Loucy (cell line): ENCODE results near the gene DIRAS3.

Experiments
- H2AFZ ChIP-seq: fragments of 200-600 bp; sonication (generic); 2 replicates; pipeline ENCODE4 v1.6.0; 2016; ENCODE audit warnings: antibody characterized with exemption, mild to moderate bottlenecking, low read length, moderate library complexity
- H3F3A ChIP-seq: fragments of 200-600 bp; 2 replicates; pipeline ENCODE4 v1.6.0; 2016; ENCODE audit warnings: antibody characterized with exemption, low read depth, mild to moderate bottlenecking
- H3K27me3 ChIP-seq: fragments of 200-600 bp; sonication (generic); 2 replicates; pipeline ENCODE4 v1.6.1; 2014; ENCODE audit warnings: low read length, mild to moderate bottlenecking; ENCODE audit not compliant: insufficient read depth, poor library complexity, severe bottlenecking
- H3K36me3 ChIP-seq: fragments of 200-600 bp; sonication (generic); 2 replicates; pipeline ENCODE4 v1.6.1; 2016; ENCODE audit warnings: low read length; ENCODE audit not compliant: insufficient read depth
- H3K4me1 ChIP-seq: fragments of 200-600 bp; sonication (generic); 2 replicates; pipeline ENCODE4 v1.5.1; 2014; ENCODE audit warnings: low read length, mild to moderate bottlenecking; ENCODE audit not compliant: insufficient read depth, poor library complexity, severe bottlenecking
- H3K4me2 ChIP-seq: fragments of 200-600 bp; sonication (generic); 2 replicates; pipeline ENCODE4 v1.6.0; 2014; ENCODE audit warnings: antibody characterized with exemption, low read length, low read depth, mild to moderate bottlenecking; ENCODE audit not compliant: poor library complexity, severe bottlenecking
- H3K4me3 ChIP-seq: fragments of 200-600 bp; sonication (generic); 2 replicates; pipeline ENCODE4 v1.5.1; 2014; ENCODE audit warnings: low read length, mild to moderate bottlenecking, mixed read lengths; ENCODE audit not compliant: poor library complexity, severe bottlenecking
- H3K79me2 ChIP-seq: fragments of 200-600 bp; sonication (generic); 2 replicates; pipeline ENCODE4 v1.6.1; 2014; ENCODE audit warnings: low read length; ENCODE audit not compliant: insufficient read depth
- H3K9ac ChIP-seq: fragments of 200-600 bp; sonication (generic); 2 replicates; pipeline ENCODE4 v1.6.0; 2014; ENCODE audit warnings: mild to moderate bottlenecking, low read depth, low read length, moderate library complexity; ENCODE audit not compliant: poor library complexity, severe bottlenecking
- H3K9me2 ChIP-seq: fragments of 200-600 bp; sonication (generic); replicated peaks from 2 replicates; pipeline ENCODE4 v1.6.1; 2016; ENCODE audit warnings: low read depth, low read length, mixed read lengths
- H3K9me3 ChIP-seq: fragments of 200-600 bp; sonication (generic); 2 replicates; pipeline ENCODE4 v1.6.1; 2014; ENCODE audit warnings: mild to moderate bottlenecking, antibody characterized with exemption, low read length, low read depth; ENCODE audit not compliant: insufficient read depth
- H4K20me1 ChIP-seq: fragments of 200-600 bp; sonication (generic); 2 replicates; pipeline ENCODE4 v1.6.0; 2014; ENCODE audit warnings: antibody characterized with exemption, low read length, mild to moderate bottlenecking; ENCODE audit not compliant: insufficient read depth, poor library complexity, severe bottlenecking
- CTCF ChIP-seq: fragments of 200-600 bp; sonication (generic); conservative IDR thresholded peaks from 2 replicates; pipeline ENCODE4 v1.5.1; 2014; ENCODE audit warnings: mild to moderate bottlenecking, antibody characterized with exemption, low read length
- EZH2phosphoT487 ChIP-seq: fragments of 200-600 bp; IDR thresholded peaks from 2 replicates; pipeline ENCODE4 v1.6.1; 2018; ENCODE audit warnings: antibody characterized with exemption, mild to moderate bottlenecking, moderate library complexity, borderline replicate concordance

The DIRAS3 gene

GRCh38 chr1:68043443-68044090 is 6.9 kb downstream of the DIRAS3 start:
- Histone ChIP-seq H3K9ac (no peak overlapping the region), H3F3A (no peaks in the 10 kb centered on the region), H3K27me3 (no peaks in the 10 kb centered on the region), H3K36me3 (no peaks in the 10 kb centered on the region), H3K4me1 (no peaks in the 10 kb centered on the region), H2AFZ (no peak overlapping the region), H3K9me3 (no peaks in the 10 kb centered on the region), H3K9me2 (no peaks in the 10 kb centered on the region), H3K4me3 (no peak overlapping the region), H3K79me2 (no peaks in the 10 kb centered on the region), H4K20me1 (no peaks in the 10 kb centered on the region), H3K4me2 (no peak overlapping the region)
- TF ChIP-seq EZH2phosphoT487 (no peak), CTCF (no peak)

- TF ChIP-seq CTCF (no peak), EZH2phosphoT487 (no peak)
- Histone ChIP-seq H2AFZ (no peak overlapping the region), H3K27me3 (no peaks in the 10 kb centered on the region), H3K4me1 (no peaks in the 10 kb centered on the region), H3K9ac (no peak overlapping the region), H4K20me1 (no peaks in the 10 kb centered on the region), H3K9me2 (no peaks in the 10 kb centered on the region), H3K4me3 (no peak overlapping the region), H3K79me2 (no peaks in the 10 kb centered on the region), H3K4me2 (no peak overlapping the region), H3K9me3 (no peaks in the 10 kb centered on the region), H3K36me3 (no peaks in the 10 kb centered on the region), H3F3A (no peaks in the 10 kb centered on the region)
Measured at GRCh38 chr1:68036946-68037345, 13.5 kb downstream of the DIRAS3 start.

GRCh38 chr1:68029444-68029843 is 21.0 kb downstream of the DIRAS3 start:
- Histone ChIP-seq H3K9ac (no peak overlapping the region), H3K79me2 (no peaks in the 10 kb centered on the region), H3F3A (no peaks in the 10 kb centered on the region), H3K9me3 (no peaks in the 10 kb centered on the region), H3K27me3 (no peaks in the 10 kb centered on the region), H3K4me3 (no peak overlapping the region), H3K36me3 (no peaks in the 10 kb centered on the region), H3K4me1 (no peaks in the 10 kb centered on the region), H4K20me1 (no peaks in the 10 kb centered on the region), H2AFZ (no peak overlapping the region), H3K9me2 (no peaks in the 10 kb centered on the region), H3K4me2 (no peak overlapping the region)
- no peak for TF ChIP-seq EZH2phosphoT487
- no peak for TF ChIP-seq CTCF
